HG02610 (cell line): ENCODE measurements around the gene FDPS.
"Not testable (repeated sequence)": the region's sequence is repeated elsewhere in the genome, so short reads cannot be mapped to it uniquely, and the experiment has no call there.

Experiments
- ATAC-seq: cut with Tn5 transposase; IDR thresholded peaks from one replicate; pipeline ENCODE4 v1.9.1; 2021; ENCODE audit warnings: mild to moderate bottlenecking, moderate library complexity; ENCODE audit not compliant: unreplicated experiment

Gene FDPS

GRCh38 chr1:155285063-155285462 is 23.6 kb upstream of the FDPS start:
- no peak for ATAC-seq

GRCh38 chr1:155285631-155286044 is 23.0 kb upstream of the FDPS start:
- no peak for ATAC-seq

- ATAC-seq = no peak
Observed at GRCh38 chr1:155286544-155286943, 22.1 kb upstream of the FDPS start.

GRCh38 chr1:155287987-155288543 is 20.6 kb upstream of the FDPS start:
- ATAC-seq = no peak

GRCh38 chr1:155291006-155291405 is 17.7 kb upstream of the FDPS start:
- ATAC-seq = not testable (repeated sequence)

GRCh38 chr1:155293086-155293749 is 15.4 kb upstream of the FDPS start:
- ATAC-seq = no peak

GRCh38 chr1:155294520-155295182 is 14.0 kb upstream of the FDPS start:
- ATAC-seq = no peak

GRCh38 chr1:155295183-155295941 is 13.3 kb upstream of the FDPS start:
- ATAC-seq = no peak

- no peak for ATAC-seq
Observed at GRCh38 chr1:155295942-155296267, 12.8 kb upstream of the FDPS start.

GRCh38 chr1:155296661-155297060 is 12.0 kb upstream of the FDPS start:
- ATAC-seq = no peak

GRCh38 chr1:155297384-155297783 is 11.3 kb upstream of the FDPS start:
- no peak for ATAC-seq

- no peak for ATAC-seq
Observed at GRCh38 chr1:155300024-155300423, 8.6 kb upstream of the FDPS start.

GRCh38 chr1:155300553-155301329 is 7.9 kb upstream of the FDPS start:
- ATAC-seq = no peak

GRCh38 chr1:155301342-155301841 is 7.3 kb upstream of the FDPS start, which contains the start of gene PKLR:
Gene PKLR (minus strand): TSS chr1:155301438. CDS start chr1:155301395, 43 bp downstream.
- ATAC-seq = no peak

- no peak for ATAC-seq
Observed at GRCh38 chr1:155304558-155305063, 4.1 kb upstream of the FDPS start.

- ATAC-seq = no peak
Observed at GRCh38 chr1:155305881-155306391, 2.7 kb upstream of the FDPS start.

- ATAC-seq = no peak
Observed at GRCh38 chr1:155307247-155307740, 1.4 kb upstream of the FDPS start.

- ATAC-seq = no peak
Observed at GRCh38 chr1:155309423-155310021, 856 bp downstream of the FDPS start.

GRCh38 chr1:155313261-155313660 is 4.6 kb downstream of the FDPS start:
- no peak for ATAC-seq

GRCh38 chr1:155316922-155317321 is 8.3 kb downstream of the FDPS start:
- no peak for ATAC-seq
